ENCODE data around the gene MLF2. TPM values are rescaled to one million over a fixed set of nuclear protein-coding genes. Genes with fewer than 3 reads are reported as not detected.
A peak's percentile ranks its signal among the peaks of the same experiment; 100 is the strongest.

MLF2 gene
- total RNA-seq, 1 experiment from 2014 or later, result 244 TPM

GRCh38 chr12:6771509-6772330, 18.8 kb upstream of the MLF2 start:
- H3K56ac ChIP-seq (ENCODE audit: insufficient read length, low read depth, low read length), result no peak overlapping the region
- no peak overlapping the region for H2BK120ac ChIP-seq (ENCODE audit: low read depth, low read length, poor library complexity, severe bottlenecking)
- no peak overlapping the region for H2AFZ ChIP-seq (ENCODE audit: low read length)
- H3K23ac ChIP-seq (ENCODE audit: insufficient read length, low read depth, low read length), result no peak overlapping the region
- H4K20me1 ChIP-seq (ENCODE audit: control insufficient read depth, insufficient read depth, insufficient read length), result no peaks in the 10 kb centered on the region
- Mint-ChIP-seq H3K27me3 (ENCODE audit: low read depth) (peaks cover 32% of the 10 kb centered on the region), H3K9me3 (peaks cover 0 to 3% of the 10 kb centered on the region in 2 experiments; a peak in 2 of 5 replicates), H3K4me3 (peak overlapping the region in 1 of 2 experiments; percentile 38; a peak in 1 of 5 replicates), H3K4me1 (peaks cover 43 to 71% of the 10 kb centered on the region in 2 experiments), H3K36me3 (ENCODE audit: insufficient read depth in 1 of 3, low read depth in 3 of 3) (peaks cover 27 to 52% (median 50%) of the 10 kb centered on the region in 3 experiments), H3K27ac (peak overlapping the region in 1 of 3 experiments; percentile 21; a peak in 1 of 7 replicates)
- no peak overlapping the region for H2BK5ac ChIP-seq (ENCODE audit: insufficient read length, low read length)
- no peak overlapping the region for H2BK15ac ChIP-seq (ENCODE audit: low read depth, low read length)
- H4K91ac ChIP-seq (ENCODE audit: insufficient read length, low read depth, low read length), result no peak overlapping the region
- H3K4ac ChIP-seq (ENCODE audit: low read depth, low read length), result no peak overlapping the region
- H3K4me2 ChIP-seq (ENCODE audit: insufficient read depth, insufficient read length, low read length), result no peak overlapping the region
- no peak overlapping the region for H3K18ac ChIP-seq (ENCODE audit: insufficient read length, low read depth, low read length)
- peaks cover 7% of the 10 kb centered on the region; the same call in 1 of the 2 replicates for H3K4me1 ChIP-seq (ENCODE audit: insufficient read depth, low read length)
- no peak overlapping the region for H3T11ph ChIP-seq (ENCODE audit: low read length)
- H2AK5ac ChIP-seq (ENCODE audit: insufficient read length, low read length), result no peak overlapping the region
- no peak overlapping the region for H4K8ac ChIP-seq (replicated peaks; ENCODE audit: insufficient read length, low read depth, low read length)
- no peaks in the 10 kb centered on the region for H3K9me3 ChIP-seq (ENCODE audit: control insufficient read depth, low read depth, low read length)
- no peak overlapping the region for H3K14ac ChIP-seq (ENCODE audit: insufficient read depth, low read length)
- no peak overlapping the region for H4K5ac ChIP-seq (ENCODE audit: insufficient read length, low read depth, low read length)
- no peak overlapping the region for H2BK12ac ChIP-seq (ENCODE audit: insufficient read length, low read depth, low read length)
- no peaks in the 10 kb centered on the region for H3K79me1 ChIP-seq (ENCODE audit: insufficient read depth, low read depth, low read length, poor library complexity, severe bottlenecking)
- H3K9ac ChIP-seq (ENCODE audit: extremely low read depth, insufficient read length, low read length), result no peak overlapping the region
- TF ChIP-seq, protein P1, sequence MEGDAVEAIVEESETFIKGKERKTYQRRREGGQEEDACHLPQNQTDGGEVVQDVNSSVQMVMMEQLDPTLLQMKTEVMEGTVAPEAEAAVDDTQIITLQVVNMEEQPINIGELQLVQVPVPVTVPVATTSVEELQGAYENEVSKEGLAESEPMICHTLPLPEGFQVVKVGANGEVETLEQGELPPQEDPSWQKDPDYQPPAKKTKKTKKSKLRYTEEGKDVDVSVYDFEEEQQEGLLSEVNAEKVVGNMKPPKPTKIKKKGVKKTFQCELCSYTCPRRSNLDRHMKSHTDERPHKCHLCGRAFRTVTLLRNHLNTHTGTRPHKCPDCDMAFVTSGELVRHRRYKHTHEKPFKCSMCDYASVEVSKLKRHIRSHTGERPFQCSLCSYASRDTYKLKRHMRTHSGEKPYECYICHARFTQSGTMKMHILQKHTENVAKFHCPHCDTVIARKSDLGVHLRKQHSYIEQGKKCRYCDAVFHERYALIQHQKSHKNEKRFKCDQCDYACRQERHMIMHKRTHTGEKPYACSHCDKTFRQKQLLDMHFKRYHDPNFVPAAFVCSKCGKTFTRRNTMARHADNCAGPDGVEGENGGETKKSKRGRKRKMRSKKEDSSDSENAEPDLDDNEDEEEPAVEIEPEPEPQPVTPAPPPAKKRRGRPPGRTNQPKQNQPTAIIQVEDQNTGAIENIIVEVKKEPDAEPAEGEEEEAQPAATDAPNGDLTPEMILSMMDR (conservative IDR thresholded peaks at IDR 0.05), result no peak
- peaks cover 25% of the 10 kb centered on the region for H3K23me2 ChIP-seq (ENCODE audit: insufficient read length, low read depth, low read length, poor library complexity, severe bottlenecking)
- H3K27ac ChIP-seq (ENCODE audit: insufficient read length, low read depth, low read length), result no peak overlapping the region
- no CpG with 5 or more reads among the region's 12 CpGs for WGBS (ENCODE audit: extremely low coverage, insufficient read length, low lambda C conversion rate)
- H3K27me3 ChIP-seq (ENCODE audit: insufficient read depth, low read length), result peaks cover 3% of the 10 kb centered on the region; the same call in 1 of the 2 replicates
- no peak overlapping the region for H2BK20ac ChIP-seq (ENCODE audit: low read depth, low read length, poor library complexity, severe bottlenecking)
- H3K79me2 ChIP-seq (ENCODE audit: insufficient read depth, low read length), result peaks cover 11% of the 10 kb centered on the region; the same call in 1 of the 2 replicates
- DNase-seq, result no peak

Measured in H9 (cell line).